Right lobe of liver (tissue), 4 donors: ENCODE measurements around the gene PTPRN2.

ENCODE experiments used
- POLR2A ChIP-seq: fragments of 450-650 bp; IDR thresholded peaks from one replicate; pipeline ENCODE4 v1.6.1; 2017; ENCODE audit warnings: antibody characterized with exemption, mild to moderate bottlenecking
- TF ChIP-seq, protein P1 (sequence below), 4 donors: fragments of 200-600 bp in 3 of 4; fragments of 450-650 bp in 1 of 4; IDR thresholded peaks; one replicate each; pipeline versions ENCODE4 v1.5.1 to v1.8.0; 2016 to 2022; ENCODE audit warnings: antibody characterized with exemption in 4 of 4, mild to moderate bottlenecking in 2 of 4
- donor health status: DM: no; HTN: no; CAD: no.
- donor health status: DM: no; HTN: no; CAD: no.
- donor health status: DM: no; HTN: yes; CAD: no.

DNA sequence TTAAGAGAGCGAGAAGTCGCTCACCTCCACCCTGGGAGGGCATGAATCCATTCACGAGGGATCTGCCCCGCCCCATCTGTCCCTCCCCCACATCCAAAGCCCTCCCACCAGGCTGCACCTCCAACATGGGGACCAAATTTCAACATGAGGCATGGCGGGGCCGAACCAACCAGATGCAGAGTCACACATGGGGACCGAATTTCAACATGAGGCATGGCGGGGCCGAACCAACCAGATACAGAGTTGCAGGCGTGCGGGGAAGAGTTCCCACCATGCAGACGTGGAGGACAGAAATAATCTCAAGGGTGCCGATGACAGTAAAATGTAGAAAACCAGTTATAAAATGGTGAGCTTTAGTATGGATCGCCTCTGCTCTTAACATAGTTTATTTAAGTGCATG, 686.5 kb downstream of the PTPRN2 start:
- TF ChIP-seq, protein P1, sequence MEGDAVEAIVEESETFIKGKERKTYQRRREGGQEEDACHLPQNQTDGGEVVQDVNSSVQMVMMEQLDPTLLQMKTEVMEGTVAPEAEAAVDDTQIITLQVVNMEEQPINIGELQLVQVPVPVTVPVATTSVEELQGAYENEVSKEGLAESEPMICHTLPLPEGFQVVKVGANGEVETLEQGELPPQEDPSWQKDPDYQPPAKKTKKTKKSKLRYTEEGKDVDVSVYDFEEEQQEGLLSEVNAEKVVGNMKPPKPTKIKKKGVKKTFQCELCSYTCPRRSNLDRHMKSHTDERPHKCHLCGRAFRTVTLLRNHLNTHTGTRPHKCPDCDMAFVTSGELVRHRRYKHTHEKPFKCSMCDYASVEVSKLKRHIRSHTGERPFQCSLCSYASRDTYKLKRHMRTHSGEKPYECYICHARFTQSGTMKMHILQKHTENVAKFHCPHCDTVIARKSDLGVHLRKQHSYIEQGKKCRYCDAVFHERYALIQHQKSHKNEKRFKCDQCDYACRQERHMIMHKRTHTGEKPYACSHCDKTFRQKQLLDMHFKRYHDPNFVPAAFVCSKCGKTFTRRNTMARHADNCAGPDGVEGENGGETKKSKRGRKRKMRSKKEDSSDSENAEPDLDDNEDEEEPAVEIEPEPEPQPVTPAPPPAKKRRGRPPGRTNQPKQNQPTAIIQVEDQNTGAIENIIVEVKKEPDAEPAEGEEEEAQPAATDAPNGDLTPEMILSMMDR (IDR thresholded peaks at IDR 0.05), result no peak
- no peak for TF ChIP-seq POLR2A
